Left lung (tissue), 10 donors: Measurements from ENCODE around the gene NARF. TPM values are rescaled to one million over a fixed set of nuclear protein-coding genes. Genes with fewer than 3 reads are reported as not detected.

Experiments
- ATAC-seq: fragments of 200-7000 bp; cut with Tn5 transposase; one replicate; pipeline ENCODE4 v1.9.1; 2020; ENCODE audit warnings: moderate library complexity
- DNase-seq, 4 donors: peaks; one replicate each; pipeline ENCODE4 v3.0.0-alpha.2; 2013 to 2020
- H3K27ac ChIP-seq, 2 donors: fragments of 200-600 bp; sonication (generic) in 1 of 2; one replicate each; pipeline versions ENCODE4 v1.5.0 to v1.8.0; 2020 to 2021
- H3K27me3 ChIP-seq, 2 donors: fragments of 200-600 bp; sonication (generic) in 1 of 2; one replicate each; pipeline versions ENCODE4 v1.5.0 to v1.8.0; 2020 to 2021
- H3K36me3 ChIP-seq, 2 donors: fragments of 200-600 bp; sonication (generic) in 1 of 2; one replicate each; pipeline versions ENCODE4 v1.5.0 to v1.8.0; 2020 to 2021
- H3K4me1 ChIP-seq, 2 donors: fragments of 200-600 bp; one replicate each; pipeline ENCODE4 v1.8.0; 2021
- H3K4me3 ChIP-seq, 2 donors: fragments of 200-600 bp; sonication (generic) in 1 of 2; one replicate each; pipeline versions ENCODE4 v1.5.0 to v1.8.0; 2020 to 2021; ENCODE audit warnings: mild to moderate bottlenecking in 1 of 2
- H3K9me3 ChIP-seq, 2 donors: fragments of 200-600 bp; sonication (generic) in 1 of 2; one replicate each; pipeline versions ENCODE4 v1.5.0 to v1.8.0; 2020 to 2021
- intact Hi-C, 2 donors: fragments of 100-400 bp; cut with DNase I; formaldehyde crosslinking; loops; one replicate each; pipeline versions ENCODE4 v1.11.2 to v1.14.2; 2022
- polyA plus RNA-seq, 6 donors: library from polyadenylated mRNA; unstranded; fragments of 120-200 nt; gene quantifications; one replicate each; pipeline ENCODE4 v1.2.1, GENCODE V29; 2013; ENCODE audit not compliant: insufficient read length in 6 of 6
- total RNA-seq, 2 donors: library from RNA; stranded (reverse); fragmentation: NEBNext Ultra II Directional; extraction: Animal tissue kit (Norgen Biotek cat#: 25700); gene quantifications; one replicate each; pipeline ENCODE4 v1.2.1, GENCODE V29; 2021
- TF ChIP-seq, protein P1 (sequence below), 2 donors: fragments of 200-600 bp; sonication (generic) in 1 of 2; IDR thresholded peaks; one replicate each; pipeline versions ENCODE4 v1.5.0 to v1.8.0; 2021; ENCODE audit warnings: antibody characterized with exemption in 2 of 2
- donor health status: DM: no; HTN: yes; CAD: no.
- donor health status: DM: no; HTN: no; CAD: no.

The NARF gene
- total and polyA plus RNA-seq, 8 donors = 38.9 to 128 (median 112) TPM

DNA sequence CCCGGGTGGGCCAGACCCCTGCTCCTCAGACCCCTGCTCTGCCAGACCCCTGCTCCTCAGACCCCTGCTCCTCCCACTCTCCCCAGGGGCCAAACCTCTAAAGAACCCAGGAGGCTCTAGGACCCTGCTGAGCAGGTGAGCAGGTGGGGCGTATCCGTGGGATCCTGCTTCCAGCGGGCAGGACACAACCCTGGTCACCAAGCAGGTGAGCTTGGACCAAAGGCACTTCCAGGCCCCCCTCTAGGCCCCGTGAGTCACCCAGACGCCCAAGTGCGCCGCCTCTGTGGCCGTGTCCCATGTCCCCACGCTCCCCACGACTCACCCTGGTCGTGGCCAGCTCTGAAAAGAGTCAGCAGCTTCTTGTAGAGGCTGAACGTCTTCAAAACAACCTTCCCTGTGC lies 13.0 kb upstream of the NARF start:
- intact Hi-C loops = no loop called here
- peaks cover 0 to 61% of the 10 kb centered on the region in 2 donors for H3K36me3 ChIP-seq
- no peaks in the 10 kb centered on the region for H3K27me3 ChIP-seq
- no peak overlapping the region for H3K4me3 ChIP-seq
- no peak for ATAC-seq
- TF ChIP-seq, protein P1, sequence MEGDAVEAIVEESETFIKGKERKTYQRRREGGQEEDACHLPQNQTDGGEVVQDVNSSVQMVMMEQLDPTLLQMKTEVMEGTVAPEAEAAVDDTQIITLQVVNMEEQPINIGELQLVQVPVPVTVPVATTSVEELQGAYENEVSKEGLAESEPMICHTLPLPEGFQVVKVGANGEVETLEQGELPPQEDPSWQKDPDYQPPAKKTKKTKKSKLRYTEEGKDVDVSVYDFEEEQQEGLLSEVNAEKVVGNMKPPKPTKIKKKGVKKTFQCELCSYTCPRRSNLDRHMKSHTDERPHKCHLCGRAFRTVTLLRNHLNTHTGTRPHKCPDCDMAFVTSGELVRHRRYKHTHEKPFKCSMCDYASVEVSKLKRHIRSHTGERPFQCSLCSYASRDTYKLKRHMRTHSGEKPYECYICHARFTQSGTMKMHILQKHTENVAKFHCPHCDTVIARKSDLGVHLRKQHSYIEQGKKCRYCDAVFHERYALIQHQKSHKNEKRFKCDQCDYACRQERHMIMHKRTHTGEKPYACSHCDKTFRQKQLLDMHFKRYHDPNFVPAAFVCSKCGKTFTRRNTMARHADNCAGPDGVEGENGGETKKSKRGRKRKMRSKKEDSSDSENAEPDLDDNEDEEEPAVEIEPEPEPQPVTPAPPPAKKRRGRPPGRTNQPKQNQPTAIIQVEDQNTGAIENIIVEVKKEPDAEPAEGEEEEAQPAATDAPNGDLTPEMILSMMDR (IDR thresholded peaks at IDR 0.05) = no peak
- H3K27ac ChIP-seq = peak overlapping the region in 1 of 2 donors; percentile 63
- H3K4me1 ChIP-seq = peaks cover 9 to 59% of the 10 kb centered on the region in 2 donors
- DNase-seq = no peak
- no peaks in the 10 kb centered on the region for H3K9me3 ChIP-seq

DNA sequence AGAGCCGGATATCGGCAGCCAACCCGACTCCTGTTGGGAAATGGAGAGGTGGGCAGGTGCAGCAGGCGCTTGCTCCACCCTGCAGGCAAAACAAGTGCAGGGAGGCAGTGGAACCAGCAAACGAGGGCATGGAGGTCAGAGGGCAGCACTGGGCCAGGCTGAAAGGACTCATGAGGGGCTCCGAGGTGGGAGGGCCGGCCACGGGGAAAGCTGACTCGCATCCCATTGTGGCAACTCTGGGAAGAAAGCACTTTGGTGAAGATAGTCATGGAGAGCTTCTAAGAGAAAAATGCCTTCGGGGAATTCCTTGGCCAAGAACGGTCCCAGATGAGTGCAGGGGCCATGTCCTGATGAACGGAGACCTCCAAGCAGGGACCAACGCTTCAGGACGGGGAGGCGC lies 12.4 kb upstream of the NARF start:
- Histone ChIP-seq H3K27me3 (no peaks in the 10 kb centered on the region), H3K9me3 (no peaks in the 10 kb centered on the region), H3K27ac (peak overlapping the region in 1 of 2 donors; percentile 63), H3K36me3 (peaks cover 0 to 61% of the 10 kb centered on the region in 2 donors), H3K4me1 (peaks cover 12 to 57% of the 10 kb centered on the region in 2 donors), H3K4me3 (no peak overlapping the region)
- DNase-seq (no peak), ATAC-seq (no peak)
- TF ChIP-seq, protein P1 (IDR thresholded peaks at IDR 0.05) = no peak
- intact Hi-C loops = no loop called here

DNA sequence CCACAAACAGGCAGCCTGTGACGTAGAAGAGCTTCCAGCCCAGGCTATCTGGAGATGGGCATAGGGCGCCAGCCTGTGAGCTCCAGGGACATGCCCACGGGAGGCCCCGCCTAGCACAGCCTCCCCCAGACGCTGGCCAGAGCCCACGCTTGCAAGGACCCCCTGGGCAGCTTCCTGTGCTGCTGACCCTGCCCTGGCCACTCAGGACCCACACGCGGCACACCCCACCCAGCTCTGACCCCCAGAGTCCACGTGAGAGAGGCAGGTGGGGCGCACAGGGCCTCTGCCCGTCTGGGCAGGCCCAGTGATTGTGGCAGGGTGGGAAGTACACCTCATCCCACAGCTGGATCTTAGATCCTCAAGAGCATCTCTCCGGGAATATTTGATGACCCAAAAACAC lies 11.9 kb upstream of the NARF start:
- no peak overlapping the region for H3K4me3 ChIP-seq
- intact Hi-C loops = no loop called here
- peaks cover 0 to 57% of the 10 kb centered on the region in 2 donors for H3K36me3 ChIP-seq
- ATAC-seq (no peak), DNase-seq (no peak)
- no peaks in the 10 kb centered on the region for H3K9me3 ChIP-seq
- TF ChIP-seq, protein P1 (IDR thresholded peaks at IDR 0.05) = no peak
- H3K27me3 ChIP-seq = no peaks in the 10 kb centered on the region
- H3K27ac ChIP-seq = no peak overlapping the region
- peaks cover 16 to 59% of the 10 kb centered on the region in 2 donors for H3K4me1 ChIP-seq

DNA sequence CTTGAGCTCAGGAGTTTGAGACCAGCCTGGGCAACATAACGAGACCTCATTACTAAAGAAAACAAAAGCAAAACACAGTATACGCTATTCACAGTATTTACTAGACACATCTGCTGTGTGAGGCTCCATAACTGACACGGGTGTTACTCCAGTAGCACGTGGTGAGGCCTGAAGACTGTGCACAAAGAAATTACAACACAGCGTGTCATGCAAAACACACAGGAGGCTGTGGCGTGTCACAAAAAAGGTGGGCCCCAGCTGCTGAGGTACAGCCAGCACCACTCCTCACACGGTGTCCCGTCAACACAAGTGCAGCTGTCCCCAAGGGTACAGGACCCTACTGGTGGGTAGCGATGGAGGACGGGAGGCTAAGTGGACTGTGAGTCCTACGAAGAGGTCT lies 10.7 kb upstream of the NARF start:
- no peak overlapping the region for H3K27ac ChIP-seq
- peaks cover 16 to 66% of the 10 kb centered on the region in 2 donors for H3K4me1 ChIP-seq
- H3K4me3 ChIP-seq = no peak overlapping the region
- intact Hi-C loops = no loop called here
- TF ChIP-seq, protein P1 (IDR thresholded peaks at IDR 0.05) = no peak
- DNase-seq (no peak), ATAC-seq (no peak)
- H3K27me3 ChIP-seq = no peaks in the 10 kb centered on the region
- H3K36me3 ChIP-seq = peaks cover 0 to 45% of the 10 kb centered on the region in 2 donors
- no peaks in the 10 kb centered on the region for H3K9me3 ChIP-seq

DNA sequence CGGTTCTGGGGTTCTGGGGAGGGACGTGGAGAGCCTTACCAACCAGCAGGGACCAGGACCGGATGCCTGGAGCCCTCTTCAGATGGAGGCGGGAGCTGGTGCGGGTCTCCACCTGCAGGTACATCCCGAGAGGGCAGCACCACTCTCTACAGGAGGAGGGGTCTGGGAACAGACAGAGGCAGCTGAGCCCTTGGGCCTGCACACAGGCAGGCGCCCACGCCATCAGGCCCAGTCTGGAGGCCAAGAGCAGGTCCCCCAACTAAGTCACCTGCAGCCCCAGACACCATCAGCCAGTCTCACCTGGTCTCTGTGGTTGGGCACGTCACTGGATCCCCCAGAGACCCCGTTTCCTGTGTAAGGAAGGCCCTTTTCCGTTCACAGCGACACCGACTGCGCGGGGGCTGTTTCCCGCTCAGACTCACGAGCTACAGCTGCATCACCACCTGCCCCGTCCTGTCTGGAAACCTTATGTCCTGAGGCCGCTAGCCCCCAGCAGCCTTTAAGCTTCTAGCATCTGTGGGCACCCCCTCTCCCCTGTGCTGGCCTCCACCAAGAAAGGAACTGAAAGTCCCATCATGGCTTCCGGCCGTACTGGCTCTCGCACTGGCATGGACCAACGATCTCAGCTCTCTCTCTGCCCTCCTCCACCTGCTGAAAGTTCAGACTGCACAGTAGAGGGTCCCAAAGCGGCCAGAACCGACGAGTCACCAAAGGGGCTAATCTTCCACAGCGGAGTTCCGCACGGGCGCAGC lies 9.2 kb upstream of the NARF start:
- TF ChIP-seq, protein P1 (IDR thresholded peaks at IDR 0.05) = no peak
- ATAC-seq (peak; percentile 2), DNase-seq (no peak)
- intact Hi-C loops = no loop called here
- H3K27ac ChIP-seq = peak overlapping the region; percentile 88 to 93
- no peaks in the 10 kb centered on the region for H3K27me3 ChIP-seq
- peaks cover 0 to 31% of the 10 kb centered on the region in 2 donors for H3K36me3 ChIP-seq
- H3K4me3 ChIP-seq = peak overlapping the region; percentile 91 to 93
- H3K4me1 ChIP-seq = peaks cover 16 to 68% of the 10 kb centered on the region in 2 donors
- H3K9me3 ChIP-seq = no peaks in the 10 kb centered on the region
